MM.1S (cell line): Measurements from ENCODE around the gene WDR38.

ENCODE experiments used
- DNase-seq: peaks from one replicate; pipeline ENCODE4 v3.0.0-alpha.2; 2015
- H2AFZ ChIP-seq: fragments of 300-600 bp; sonication (generic); 2 replicates; pipeline ENCODE4 v1.6.0; 2016; ENCODE audit warnings: antibody characterized with exemption, low read length
- H3F3A ChIP-seq: fragments of 300-600 bp; sonication (generic); 2 replicates; pipeline ENCODE4 v1.6.1; 2016; ENCODE audit warnings: mild to moderate bottlenecking, antibody characterized with exemption, low read length, moderate library complexity, mixed read lengths; ENCODE audit not compliant: insufficient read depth
- H3K27ac ChIP-seq: fragments of 300-600 bp; sonication (generic); 2 replicates; pipeline ENCODE4 v1.5.1; 2016; ENCODE audit warnings: mild to moderate bottlenecking, low read length
- H3K27me3 ChIP-seq: fragments of 300-600 bp; sonication (generic); replicated peaks from 2 replicates; pipeline ENCODE4 v1.6.0; 2016; ENCODE audit warnings: low read length; ENCODE audit not compliant: insufficient read depth
- H3K36me3 ChIP-seq: fragments of 300-600 bp; sonication (generic); replicated peaks from 2 replicates; pipeline ENCODE4 v1.6.1; 2016; ENCODE audit warnings: mild to moderate bottlenecking, low read length, mixed read lengths; ENCODE audit not compliant: insufficient read depth
- H3K4me1 ChIP-seq: fragments of 300-600 bp; sonication (generic); 2 replicates; pipeline ENCODE4 v1.6.1; 2016; ENCODE audit warnings: low read length, mixed read lengths
- H3K4me2 ChIP-seq: fragments of 300-600 bp; sonication (generic); 2 replicates; pipeline ENCODE4 v1.6.0; 2016; ENCODE audit warnings: low read depth, low read length
- H3K4me3 ChIP-seq: fragments of 300-600 bp; sonication (generic); 2 replicates; pipeline ENCODE4 v1.5.1; 2016; ENCODE audit warnings: low read length, mixed read lengths
- H3K79me2 ChIP-seq: fragments of 300-600 bp; sonication (generic); 2 replicates; pipeline ENCODE4 v1.6.1; 2016; ENCODE audit warnings: mixed run types, low read length, mixed read lengths
- H3K9ac ChIP-seq: fragments of 300-600 bp; sonication (generic); 2 replicates; pipeline ENCODE4 v1.6.1; 2016; ENCODE audit warnings: low read length, mixed read lengths
- H3K9me2 ChIP-seq: fragments of 300-600 bp; sonication (generic); replicated peaks from 2 replicates; pipeline ENCODE4 v1.6.1; 2016; ENCODE audit warnings: mild to moderate bottlenecking, low read length, mixed read lengths; ENCODE audit not compliant: insufficient read depth
- H3K9me3 ChIP-seq: fragments of 300-600 bp; sonication (generic); replicated peaks from 2 replicates; pipeline ENCODE4 v1.6.1; 2016; ENCODE audit warnings: mild to moderate bottlenecking, low read length, mixed read lengths; ENCODE audit not compliant: insufficient read depth
- H4K20me1 ChIP-seq: fragments of 300-600 bp; sonication (generic); 2 replicates; pipeline ENCODE4 v1.6.1; 2016; ENCODE audit warnings: mild to moderate bottlenecking, low read length, moderate library complexity, mixed read lengths; ENCODE audit not compliant: insufficient read depth
- EZH2 ChIP-seq: fragments of 300-600 bp; sonication (generic); optimal IDR thresholded peaks from 2 replicates; pipeline ENCODE3; 2017; ENCODE audit warnings: low read depth, mild to moderate bottlenecking, antibody characterized with exemption, low read length, mixed read lengths
- EZH2phosphoT487 ChIP-seq: fragments of 300-600 bp; sonication (generic); IDR thresholded peaks from 2 replicates; pipeline ENCODE4 v1.6.1; 2018; ENCODE audit warnings: antibody characterized with exemption, low read length
- TF ChIP-seq, protein P1 (sequence below): fragments of 300-600 bp; sonication (generic); IDR thresholded peaks from 2 replicates; pipeline ENCODE4 v1.5.1; 2016; ENCODE audit warnings: antibody characterized with exemption, low read length, mixed read lengths

WDR38 gene

GRCh38 chr9:124813501-124814163, 39.6 kb upstream of the WDR38 start:
- no peaks in the 10 kb centered on the region for H3F3A ChIP-seq
- no peak overlapping the region for H2AFZ ChIP-seq
- H3K4me2 ChIP-seq: no peak overlapping the region
- no peaks in the 10 kb centered on the region for H4K20me1 ChIP-seq
- H3K9me3 ChIP-seq: no peaks in the 10 kb centered on the region
- no peaks in the 10 kb centered on the region for H3K9me2 ChIP-seq
- no peaks in the 10 kb centered on the region for H3K27me3 ChIP-seq
- no peak overlapping the region for H3K4me3 ChIP-seq
- H3K27ac ChIP-seq: no peak overlapping the region
- no peaks in the 10 kb centered on the region for H3K4me1 ChIP-seq
- TF ChIP-seq EZH2 (no peak), EZH2phosphoT487 (no peak)
- TF ChIP-seq, protein P1, sequence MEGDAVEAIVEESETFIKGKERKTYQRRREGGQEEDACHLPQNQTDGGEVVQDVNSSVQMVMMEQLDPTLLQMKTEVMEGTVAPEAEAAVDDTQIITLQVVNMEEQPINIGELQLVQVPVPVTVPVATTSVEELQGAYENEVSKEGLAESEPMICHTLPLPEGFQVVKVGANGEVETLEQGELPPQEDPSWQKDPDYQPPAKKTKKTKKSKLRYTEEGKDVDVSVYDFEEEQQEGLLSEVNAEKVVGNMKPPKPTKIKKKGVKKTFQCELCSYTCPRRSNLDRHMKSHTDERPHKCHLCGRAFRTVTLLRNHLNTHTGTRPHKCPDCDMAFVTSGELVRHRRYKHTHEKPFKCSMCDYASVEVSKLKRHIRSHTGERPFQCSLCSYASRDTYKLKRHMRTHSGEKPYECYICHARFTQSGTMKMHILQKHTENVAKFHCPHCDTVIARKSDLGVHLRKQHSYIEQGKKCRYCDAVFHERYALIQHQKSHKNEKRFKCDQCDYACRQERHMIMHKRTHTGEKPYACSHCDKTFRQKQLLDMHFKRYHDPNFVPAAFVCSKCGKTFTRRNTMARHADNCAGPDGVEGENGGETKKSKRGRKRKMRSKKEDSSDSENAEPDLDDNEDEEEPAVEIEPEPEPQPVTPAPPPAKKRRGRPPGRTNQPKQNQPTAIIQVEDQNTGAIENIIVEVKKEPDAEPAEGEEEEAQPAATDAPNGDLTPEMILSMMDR: no peak
- no peak overlapping the region for H3K9ac ChIP-seq
- no peaks in the 10 kb centered on the region for H3K36me3 ChIP-seq
- no peak for DNase-seq
- H3K79me2 ChIP-seq: no peaks in the 10 kb centered on the region

DNA sequence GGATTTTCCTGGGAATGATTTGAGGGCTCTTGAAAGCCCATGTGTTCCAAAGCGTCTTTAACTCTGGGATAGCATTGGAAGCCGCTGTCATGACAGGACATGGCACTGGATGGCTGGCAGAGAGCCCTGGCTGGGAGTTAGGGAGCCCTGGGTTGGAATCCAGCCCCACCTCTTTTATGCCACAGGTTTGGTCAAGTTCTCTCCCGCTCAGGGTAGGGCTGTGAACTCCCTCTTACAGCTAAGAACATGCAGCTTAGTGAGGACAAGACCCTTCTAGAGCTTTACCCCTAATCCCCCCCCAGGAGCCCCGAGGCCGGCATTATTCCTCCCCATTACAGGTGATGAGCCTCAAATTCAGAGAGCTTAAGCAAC, 39.1 kb upstream of the WDR38 start:
- TF ChIP-seq EZH2phosphoT487: no peak
- no peak for TF ChIP-seq EZH2
- TF ChIP-seq, protein P1: no peak

GRCh38 chr9:124815601-124816000, 37.7 kb upstream of the WDR38 start:
- H3F3A ChIP-seq: no peaks in the 10 kb centered on the region
- H3K4me3 ChIP-seq: no peak overlapping the region
- no peaks in the 10 kb centered on the region for H3K4me1 ChIP-seq

More for the DNA sequence above, 39.1 kb upstream of the WDR38 start:
- no peak for DNase-seq
- H2AFZ ChIP-seq: no peak overlapping the region
- H3K36me3 ChIP-seq: no peaks in the 10 kb centered on the region
- no peaks in the 10 kb centered on the region for H3K79me2 ChIP-seq
- H3K4me2 ChIP-seq: no peak overlapping the region
- H3F3A ChIP-seq: no peaks in the 10 kb centered on the region
- H3K9me2 ChIP-seq: no peaks in the 10 kb centered on the region
- H3K27ac ChIP-seq: no peak overlapping the region
- no peaks in the 10 kb centered on the region for H3K27me3 ChIP-seq
- no peak overlapping the region for H3K4me3 ChIP-seq
- no peaks in the 10 kb centered on the region for H3K9me3 ChIP-seq
- no peak overlapping the region for H3K9ac ChIP-seq
- H3K4me1 ChIP-seq: no peaks in the 10 kb centered on the region
- no peaks in the 10 kb centered on the region for H4K20me1 ChIP-seq

More at GRCh38 chr9:124815601-124816000, 37.7 kb upstream of the WDR38 start:
- Histone ChIP-seq H3K27me3 (no peaks in the 10 kb centered on the region), H3K79me2 (no peaks in the 10 kb centered on the region), H3K9me2 (no peaks in the 10 kb centered on the region), H3K36me3 (no peaks in the 10 kb centered on the region), H2AFZ (no peak overlapping the region), H4K20me1 (no peaks in the 10 kb centered on the region), H3K9me3 (no peaks in the 10 kb centered on the region), H3K4me2 (no peak overlapping the region), H3K9ac (no peak overlapping the region), H3K27ac (no peak overlapping the region)
- no peak for DNase-seq
- TF ChIP-seq EZH2: no peak
- no peak for TF ChIP-seq EZH2phosphoT487
- TF ChIP-seq, protein P1: no peak
